Middle frontal gyrus (tissue), 1 donor: ENCODE data around the gene CPLX1.
"Not testable (repeated sequence)": the region's sequence is repeated elsewhere in the genome, so short reads cannot be mapped to it uniquely, and the experiment has no call there.

ENCODE experiments used
- DNase-seq: peaks from one replicate; pipeline ENCODE4 v3.0.0-alpha.2; 2015; ENCODE audit warnings: low spot score; ENCODE audit errors: extremely low spot score

CPLX1 gene

DNA sequence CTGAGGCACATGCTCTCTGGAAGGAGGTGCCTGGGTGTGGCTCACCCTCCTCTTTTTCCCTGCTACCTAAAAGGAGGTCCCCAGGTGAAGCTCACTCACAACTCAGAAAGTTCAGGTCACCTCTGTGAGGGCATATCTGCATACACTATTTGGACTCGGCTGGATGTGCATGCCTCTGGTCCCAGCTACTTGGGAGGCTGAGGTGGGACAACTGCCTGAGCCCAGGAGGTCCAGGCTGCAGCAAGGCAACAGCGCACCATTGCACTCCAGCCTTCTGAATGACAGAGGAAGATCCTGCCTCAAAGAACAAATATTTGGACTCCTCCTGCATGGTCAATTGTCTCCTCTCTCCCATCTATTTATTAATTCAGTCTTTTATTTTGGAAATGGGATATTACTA is 46.4 kb downstream of the CPLX1 start:
- DNase-seq = no peak

DNA sequence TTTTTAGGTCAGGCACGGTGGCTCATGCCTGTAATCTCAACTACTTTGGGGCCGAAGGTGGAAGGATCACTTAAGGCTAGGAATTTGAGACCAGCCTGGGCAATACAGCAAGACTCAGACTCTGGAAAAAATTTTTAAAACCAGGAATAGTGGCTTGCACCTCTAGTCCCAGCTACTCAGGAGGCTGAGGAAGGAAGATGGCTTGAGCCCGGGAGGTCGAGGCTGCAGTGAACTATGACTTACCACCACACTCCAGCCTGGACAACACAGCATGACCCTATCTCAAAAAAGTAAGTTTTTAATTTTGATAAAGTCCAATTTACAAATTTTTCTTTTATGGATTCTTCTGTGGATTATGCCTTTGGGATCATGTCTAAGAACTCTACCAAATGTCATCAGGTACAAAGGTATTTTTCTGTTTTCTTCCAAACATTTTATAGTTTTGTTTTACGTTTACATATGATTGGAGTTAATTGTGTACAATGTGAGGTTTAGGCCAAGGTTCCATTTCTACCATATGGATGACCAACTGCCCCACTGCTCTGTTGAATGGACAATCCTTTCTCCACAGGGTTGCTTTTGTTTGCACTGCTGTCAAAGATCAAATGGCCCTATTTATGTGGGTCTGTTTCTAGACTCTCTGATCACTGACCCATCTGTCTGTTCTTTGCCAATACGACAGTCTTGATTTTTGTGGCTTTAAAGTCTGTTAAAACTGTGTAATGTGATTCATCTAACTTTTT is 48.2 kb downstream of the CPLX1 start:
- no peak for DNase-seq

DNA sequence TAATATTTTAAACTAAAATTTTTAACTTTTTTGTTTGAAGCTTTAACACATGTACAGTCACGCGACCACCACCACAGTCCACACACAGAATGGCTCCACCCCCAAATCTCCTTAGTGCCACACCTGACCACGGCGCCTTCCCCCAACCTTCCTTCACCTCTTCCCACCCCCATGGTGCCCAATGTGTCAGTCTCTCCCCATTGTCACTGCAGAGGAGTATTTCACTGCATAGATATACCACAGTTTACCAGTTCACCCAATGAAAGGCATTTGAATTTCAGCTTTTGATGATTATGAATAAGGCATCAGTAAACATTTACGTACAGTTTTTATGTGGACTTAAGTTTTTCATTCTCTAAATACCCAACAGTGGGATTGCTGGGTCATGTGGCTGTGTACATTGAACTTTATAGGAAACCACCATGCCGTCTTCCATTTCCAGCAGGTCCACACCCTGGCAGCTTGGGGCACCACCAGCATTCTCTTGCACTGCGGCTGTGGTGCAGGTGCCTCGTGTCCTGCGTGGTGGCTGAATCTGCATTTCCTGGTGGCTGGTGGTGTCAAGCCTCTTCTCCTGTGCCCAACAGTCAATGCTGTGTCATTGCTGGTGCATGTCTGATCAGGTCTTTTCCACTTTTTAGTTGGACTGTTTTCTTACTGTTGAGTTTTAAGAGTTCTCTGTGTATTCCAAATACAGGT is 49.0 kb downstream of the CPLX1 start:
- no peak for DNase-seq

DNA sequence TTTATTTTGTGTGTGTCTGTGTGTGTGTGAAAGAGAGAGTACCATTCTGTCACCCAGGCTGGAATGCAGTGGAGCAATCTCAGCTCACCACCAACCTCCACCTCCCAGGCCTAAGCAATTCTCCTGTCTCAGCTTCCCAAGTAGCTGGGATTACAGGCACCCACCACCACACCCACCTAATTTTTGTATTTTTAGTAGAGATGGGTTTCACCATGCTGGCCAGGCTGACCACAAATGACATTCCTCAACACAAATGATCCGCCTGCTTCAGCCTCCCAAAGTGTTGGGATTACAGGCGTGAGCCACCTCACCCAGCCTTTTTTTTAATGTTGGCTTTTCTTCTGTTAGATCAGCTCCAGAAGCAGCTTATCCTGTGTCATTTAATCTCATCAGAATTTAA is 50.4 kb downstream of the CPLX1 start:
- not testable (repeated sequence) for DNase-seq

DNA sequence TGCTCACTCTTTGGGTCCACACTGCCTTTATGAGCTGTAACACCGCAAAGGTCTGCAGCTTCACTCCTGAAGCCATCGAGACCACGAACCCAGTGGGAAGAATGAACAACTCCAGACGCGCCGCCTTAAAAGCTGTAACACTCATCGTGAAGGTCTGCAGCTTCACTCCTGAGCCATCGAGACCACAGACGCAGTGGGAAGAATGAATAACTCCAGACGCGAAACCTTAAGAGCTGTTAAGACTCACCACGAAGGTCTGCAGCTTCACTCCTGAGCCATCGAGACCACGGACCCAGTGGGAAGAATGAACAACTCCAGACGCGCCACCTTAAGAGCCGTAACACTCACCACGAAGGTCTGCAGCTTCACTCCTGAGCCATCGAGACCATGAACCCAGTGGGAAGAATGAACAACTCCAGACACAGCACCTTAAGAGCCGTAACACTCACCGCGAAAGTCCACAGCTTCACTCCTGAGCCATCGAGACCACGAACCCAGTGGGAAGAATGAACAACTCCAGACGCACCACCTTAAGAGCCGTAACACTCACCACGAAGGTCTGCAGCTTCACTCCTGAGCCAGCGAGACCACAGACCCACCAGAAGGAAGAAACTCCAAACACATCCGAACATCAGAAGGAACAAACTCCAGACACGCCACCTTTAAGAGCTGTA is 51.4 kb downstream of the CPLX1 start:
- not testable (repeated sequence) for DNase-seq

DNA sequence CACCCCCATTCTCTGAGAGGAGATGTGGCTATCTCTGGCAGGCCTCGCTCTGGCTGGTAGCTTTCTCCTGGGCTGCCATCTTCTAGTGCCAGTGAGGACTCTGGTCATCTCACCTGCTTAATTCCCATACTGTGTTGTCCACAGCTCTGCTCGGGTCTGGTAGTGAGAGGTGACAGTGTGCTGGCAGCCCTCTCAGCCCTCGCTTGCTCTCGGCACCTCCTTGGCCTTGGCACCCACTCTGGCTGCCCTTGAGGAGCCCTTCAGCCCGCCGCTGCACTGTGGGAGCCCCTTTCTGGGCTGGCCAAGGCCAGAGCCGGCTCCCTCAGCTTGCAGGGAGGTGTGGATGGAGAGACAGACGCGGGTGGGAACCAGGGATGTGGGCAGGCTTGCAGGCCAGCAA is 52.7 kb downstream of the CPLX1 start:
- no peak for DNase-seq

DNA sequence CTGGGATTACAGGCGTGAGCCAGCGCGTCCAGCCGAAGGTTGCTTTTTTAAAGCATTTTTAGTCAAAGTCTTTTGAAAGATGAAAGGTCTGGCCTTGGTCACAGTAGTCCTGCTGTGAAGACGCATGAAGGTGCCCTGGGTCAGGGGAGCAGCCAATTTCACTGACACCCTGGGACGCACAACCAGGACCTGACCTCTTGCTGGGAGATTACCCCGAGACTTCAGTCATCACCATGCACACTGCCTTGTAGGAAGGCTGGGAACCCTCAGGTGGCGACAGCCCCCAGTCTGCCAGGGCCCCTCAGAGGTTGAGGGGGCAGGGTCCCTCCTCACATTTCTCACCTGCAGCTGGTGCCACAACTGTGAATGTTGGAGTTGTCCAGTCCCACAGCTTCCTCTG is 53.2 kb downstream of the CPLX1 start:
- no peak for DNase-seq

DNA sequence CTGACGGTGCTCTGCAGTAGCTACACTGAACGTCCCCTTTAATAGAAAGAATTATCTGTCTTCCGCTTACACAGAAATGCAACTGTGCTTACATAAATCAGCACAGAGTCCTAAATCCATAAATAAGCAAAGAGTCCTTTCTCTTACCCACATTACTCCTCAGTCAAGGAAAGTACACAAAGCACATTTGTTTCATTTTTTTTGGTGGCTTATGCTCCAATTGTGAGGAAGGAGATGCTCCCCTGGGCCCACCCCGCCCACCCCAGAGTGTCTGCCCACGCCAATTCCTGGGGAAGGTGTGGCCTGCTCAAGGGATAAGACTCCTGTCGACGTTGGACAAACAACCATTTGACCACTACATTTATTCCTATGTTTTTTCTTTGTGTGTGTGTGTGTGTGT is 53.8 kb downstream of the CPLX1 start:
- no peak for DNase-seq

DNA sequence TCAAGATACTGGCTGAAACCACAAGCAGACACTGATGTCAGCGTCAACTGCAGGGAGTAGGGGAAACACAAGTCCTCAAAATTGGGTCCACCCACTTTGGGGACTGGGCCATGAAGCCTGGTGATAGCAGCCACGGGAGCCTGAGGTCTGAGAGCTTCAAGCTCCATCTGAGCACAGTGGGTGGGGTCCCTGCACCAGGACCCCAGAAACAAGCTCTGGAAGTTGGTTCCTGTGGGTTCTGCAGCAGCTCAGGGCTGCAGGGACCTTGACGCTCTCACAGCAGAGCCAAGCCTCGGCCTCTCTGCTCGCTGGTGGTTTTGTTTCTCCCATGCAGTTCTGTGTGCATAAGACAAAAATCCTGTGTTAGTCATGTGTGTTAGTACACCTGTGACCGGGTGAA is 54.5 kb downstream of the CPLX1 start:
- DNase-seq = no peak

DNA sequence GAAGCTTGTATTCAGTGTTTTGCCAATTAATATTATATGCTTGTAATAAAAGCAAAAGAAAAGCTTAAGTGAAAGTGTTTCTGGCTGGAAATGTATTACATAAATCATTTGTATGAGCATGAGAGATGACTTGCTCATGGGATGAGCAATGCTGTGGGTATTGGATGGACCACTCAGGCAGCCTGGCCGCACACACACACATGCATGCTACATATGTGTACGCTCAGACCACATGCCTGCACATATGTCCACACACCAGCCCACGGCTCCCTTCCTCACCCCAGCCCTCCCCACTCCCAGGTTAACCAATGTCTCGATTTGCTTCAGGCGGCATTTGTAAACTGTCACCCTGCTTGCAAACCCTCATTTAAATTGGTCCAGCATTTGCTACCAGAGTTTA is 55.9 kb downstream of the CPLX1 start:
- no peak for DNase-seq

DNA sequence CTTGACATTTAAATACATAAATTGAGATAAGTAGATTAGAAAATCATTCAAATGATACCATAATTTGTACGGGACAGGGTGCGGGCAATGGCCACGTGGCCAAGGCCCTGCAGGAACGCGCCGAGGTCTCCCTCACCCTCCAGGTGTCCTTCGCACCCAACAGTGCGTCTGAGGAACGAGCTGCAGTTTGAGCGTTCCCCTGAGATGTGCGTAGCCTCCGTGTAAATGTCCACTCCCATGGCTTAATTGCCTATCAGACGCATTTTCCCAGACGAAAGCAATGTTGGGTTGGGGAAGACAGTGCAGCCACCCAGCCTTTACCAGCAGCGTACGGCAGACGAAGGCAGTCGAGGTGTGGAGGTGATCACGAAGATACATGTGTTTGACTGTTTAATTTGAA is 56.4 kb downstream of the CPLX1 start:
- DNase-seq = no peak

DNA sequence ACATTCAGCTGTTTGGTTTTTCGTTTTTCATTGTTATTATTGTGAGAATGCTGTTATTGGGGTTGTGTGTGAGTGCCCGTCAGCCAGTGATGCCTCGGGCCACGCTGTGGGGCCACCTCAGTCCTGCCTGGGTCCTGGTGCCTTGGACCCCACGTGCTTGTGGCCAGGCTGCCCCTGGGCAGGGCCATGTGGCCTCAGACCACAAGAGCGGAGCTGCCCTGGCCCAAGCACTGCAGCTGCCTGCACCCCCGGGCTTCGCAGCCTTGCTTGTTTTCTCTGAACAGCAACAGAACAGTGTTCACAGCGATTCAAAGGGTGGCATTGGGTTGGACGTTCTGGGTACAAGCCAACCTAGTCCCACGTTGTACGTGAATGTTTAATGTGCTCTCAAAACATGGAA is 56.9 kb downstream of the CPLX1 start:
- DNase-seq = no peak

DNA sequence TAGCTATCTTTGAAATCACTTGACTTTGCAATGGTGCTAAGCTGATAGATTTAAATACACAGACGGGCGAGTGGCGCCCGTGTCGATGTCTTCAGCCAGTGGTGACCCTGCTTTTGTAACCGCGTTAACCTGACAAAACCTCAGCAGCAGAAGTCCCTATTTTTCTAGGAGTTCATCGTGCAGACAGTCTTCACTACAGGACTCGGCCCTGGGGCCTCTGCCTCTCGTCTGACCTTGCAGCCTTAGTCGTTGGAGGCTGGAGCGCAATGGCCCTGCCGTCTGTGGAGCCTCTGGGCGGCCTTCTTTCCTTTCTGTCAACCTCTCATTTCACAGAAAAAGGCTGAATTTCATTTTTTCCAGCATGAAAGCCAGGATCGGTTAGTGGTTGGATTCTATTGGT is 57.9 kb downstream of the CPLX1 start:
- DNase-seq = no peak

DNA sequence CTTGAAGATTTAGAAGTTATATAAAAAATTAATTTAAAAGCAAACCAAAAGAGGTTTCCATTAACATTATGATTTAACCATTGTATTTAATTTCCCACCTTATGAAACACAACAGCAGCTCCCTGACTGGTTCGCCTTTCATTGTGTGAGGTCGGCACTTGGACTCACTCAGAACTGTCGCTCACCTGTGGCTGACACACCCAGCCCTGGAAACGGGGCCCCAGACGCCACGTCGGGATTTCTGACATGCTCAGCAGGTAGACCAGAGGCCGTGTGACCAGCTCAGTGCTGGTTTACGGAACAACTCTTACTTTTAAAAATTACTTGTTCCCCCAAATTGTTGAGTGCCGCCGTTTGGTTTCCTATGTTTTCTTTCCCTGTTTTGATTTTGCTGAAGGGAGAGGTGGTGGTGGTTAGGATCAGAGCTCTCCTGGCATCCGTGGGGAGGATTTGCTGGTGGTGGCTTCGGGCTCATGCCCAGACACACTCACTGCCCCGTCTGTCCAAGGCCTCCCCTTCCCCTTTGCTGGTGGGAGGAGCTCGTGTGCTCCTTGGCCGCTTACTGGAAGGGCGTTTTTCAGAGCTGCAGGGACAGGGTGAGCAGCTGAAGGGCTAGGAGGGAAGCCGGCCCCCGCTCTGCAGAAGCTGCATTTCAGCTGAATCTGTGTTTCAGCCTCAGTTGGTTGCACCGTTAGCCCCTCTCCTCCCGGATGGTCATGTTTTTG is 59.2 kb downstream of the CPLX1 start:
- DNase-seq = no peak

DNA sequence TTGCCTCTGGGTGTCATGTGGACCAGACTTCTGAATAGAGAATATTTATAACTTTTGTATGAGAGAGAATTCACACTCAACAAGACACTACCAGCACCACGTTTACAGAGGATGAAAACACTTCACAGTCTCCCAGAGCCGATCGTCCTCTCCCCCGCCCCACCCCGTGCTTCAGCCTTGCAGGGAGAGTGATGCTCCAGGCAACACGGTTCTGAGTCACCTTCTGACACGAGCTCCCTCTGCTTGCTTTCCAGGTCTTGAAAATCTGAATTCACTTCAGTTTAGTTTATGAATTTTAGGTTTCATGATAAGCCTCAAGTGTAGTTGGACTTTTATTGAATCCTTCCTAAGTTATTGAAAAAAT is 59.8 kb downstream of the CPLX1 start:
- no peak for DNase-seq

DNA sequence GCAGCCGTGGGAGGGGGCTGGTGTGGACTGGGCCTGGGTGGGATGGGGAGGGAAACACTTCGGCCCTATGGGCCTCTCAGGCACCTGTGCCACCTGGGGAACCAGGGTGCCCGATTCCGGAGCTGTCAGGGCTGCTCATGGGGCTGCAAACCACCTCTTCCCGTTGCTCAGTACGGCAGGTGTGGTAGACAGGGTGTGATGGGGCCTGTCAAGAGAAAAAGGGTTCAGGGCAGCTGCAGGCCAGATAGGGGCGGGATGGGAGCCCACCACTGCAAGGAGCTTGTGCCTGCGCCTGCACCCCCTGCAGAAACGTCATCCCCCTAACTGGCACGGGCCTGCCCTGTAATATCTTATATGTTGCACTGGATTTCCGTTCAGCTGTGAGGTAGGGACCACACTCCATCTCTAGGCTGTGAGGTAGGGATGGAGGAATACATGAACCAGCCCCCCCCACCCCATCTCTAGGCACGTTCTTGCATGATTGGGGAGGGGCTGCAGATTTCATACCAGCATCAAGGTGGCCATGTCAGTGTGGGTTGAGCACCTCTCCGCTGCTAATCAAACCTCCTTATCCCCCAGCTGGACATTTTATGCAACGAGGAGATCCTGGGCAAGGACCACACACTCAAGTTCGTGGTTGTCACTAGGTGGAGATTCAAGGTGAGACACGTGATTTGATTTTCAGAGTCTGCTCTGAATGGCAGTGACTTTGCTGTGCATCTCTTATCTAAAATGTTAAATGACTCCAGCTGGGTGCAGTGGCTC is 61.3 kb downstream of the CPLX1 start:
- DNase-seq = no peak

DNA sequence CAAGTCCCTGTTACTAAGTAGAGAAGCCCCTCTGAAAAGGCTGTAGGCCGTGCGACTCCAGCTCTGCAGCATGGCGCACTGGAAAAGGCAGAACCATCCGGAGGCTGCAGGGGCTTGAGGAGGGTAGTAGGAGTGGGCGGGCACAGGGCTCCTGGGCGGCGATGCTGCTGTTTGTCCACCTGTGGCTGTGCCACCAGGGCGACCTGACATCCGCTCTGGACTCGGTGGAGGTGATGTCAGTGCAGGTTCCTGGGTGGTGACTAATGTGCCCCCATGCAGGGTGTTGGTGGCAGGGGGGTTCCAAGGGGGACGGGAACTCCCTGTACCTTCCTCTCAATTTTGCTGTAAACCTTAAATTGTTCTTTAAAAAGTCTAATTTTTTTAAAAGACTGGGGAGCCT is 62.0 kb downstream of the CPLX1 start:
- no peak for DNase-seq

DNA sequence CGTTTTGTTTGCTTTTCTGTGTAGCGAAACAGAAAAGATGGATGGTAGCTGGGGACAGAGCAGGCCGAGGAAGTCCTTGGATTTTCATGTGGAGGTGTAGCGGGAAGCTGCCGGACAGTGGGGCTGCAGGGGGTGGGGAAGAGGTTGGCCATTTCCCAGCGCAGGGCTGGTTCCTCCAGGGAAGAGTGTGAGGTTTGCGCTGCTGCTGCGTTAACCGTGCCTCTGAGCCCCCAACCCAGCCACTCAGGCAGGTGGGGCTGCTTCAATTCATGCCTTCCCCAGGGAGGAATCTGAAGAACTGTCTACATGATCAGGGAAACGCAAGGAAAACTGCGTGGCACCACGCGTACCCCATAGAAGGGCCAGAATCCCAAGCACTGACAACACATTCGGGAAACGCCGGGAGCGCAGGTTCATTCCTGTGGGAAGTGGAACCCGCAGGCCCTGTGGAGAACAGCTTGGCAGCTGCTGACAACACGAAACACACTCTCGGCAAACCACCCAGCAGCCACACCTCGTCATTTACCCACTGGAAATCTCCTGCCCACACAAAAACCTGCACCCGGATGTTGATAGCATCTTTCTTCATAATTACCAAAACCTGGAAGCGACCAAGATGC is 62.6 kb downstream of the CPLX1 start:
- no peak for DNase-seq

DNA sequence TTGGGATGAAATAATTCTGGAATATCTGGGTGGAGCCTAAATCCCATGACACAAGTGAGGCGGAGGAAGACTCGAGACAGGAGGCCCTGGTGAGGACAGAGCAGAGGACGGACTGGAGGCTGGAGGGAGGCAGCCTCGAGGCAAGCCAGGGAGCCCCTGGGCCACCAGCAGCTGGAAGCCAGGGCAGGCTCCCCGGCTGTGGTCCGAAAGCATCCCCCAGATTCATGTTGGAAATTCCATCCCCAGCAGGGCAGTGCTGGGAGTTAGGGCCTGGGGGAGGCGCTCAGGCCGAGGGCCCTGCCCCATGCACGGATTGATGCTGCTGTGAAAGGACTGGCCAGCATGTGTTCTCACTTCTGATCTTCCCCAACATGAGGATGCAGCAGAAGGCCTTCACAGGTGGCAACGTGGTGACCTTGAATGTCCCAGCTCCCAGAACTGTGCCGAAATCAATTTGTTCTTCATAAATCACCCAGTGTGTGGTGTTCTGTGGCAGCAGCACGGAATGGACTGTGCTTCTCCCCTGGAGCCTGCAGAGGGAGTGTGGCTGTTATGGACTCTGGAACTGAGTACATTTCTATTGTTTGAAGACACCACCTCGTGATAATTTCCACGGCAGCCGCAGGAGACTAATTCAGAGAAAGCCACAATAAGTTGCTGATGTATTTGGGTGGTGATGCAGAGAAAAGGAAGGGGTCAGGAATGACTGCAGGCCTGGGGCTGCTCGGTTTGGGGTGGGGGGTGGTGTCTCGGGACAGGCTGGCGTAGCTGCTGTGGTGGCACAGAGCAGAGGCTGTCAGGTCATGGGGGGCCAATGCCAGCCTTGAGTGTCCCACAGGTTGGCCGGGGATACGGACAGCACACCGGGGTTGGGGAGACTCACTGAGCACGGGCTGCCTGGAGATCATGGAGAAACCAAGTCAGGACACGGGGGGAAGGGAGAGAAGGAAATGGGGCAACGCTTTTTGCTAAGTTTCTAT is 63.4 kb downstream of the CPLX1 start:
- no peak for DNase-seq

DNA sequence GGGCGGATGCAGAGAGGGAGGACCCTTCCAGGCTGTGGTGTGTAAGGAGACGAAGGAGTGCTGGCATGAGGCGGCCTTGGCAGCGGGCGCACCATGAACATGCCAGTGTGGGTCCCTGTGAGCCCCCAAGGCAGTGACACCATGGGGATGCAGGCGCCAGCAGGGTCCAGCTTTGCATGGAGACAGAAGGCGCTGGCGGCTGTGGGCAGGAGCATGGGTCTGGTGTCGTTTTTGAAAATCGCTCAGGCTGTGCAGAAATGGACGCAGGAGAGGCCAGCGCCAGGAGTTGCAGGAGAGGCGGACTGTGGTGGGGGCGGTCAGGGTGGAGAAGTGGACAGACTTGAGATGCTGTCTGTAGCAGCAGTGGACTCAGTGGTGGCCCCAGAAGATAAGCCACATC is 64.2 kb downstream of the CPLX1 start:
- no peak for DNase-seq
